ENCODE data around the gene MLH3. TPM values are rescaled to one million over a fixed set of nuclear protein-coding genes. Genes with fewer than 3 reads are reported as not detected.

The MLH3 gene
- total and polyA plus RNA-seq, 2 of the 13 experiments (the other 11 are each of a cell fraction or from before 2014, with no cell fraction given), result 14.4 to 24.8 TPM

DNA sequence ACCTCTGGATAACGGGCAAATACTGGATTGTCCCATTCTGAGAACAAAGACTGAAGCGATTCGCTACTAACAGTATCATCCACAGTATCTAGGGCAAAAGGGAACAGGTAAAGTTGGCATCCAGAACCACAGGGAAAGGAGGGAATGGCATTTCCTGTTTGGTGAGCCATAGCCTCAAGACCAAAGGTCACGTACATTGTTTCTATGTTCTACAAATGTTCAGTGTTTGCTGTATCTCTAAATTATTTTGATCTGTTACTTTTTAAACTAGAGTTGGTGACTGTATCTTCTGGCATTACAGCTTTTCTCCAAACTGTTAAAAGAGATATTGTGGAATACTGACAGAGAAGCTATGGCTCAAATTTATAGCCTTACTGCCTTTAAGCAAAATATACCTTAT, 9.7 kb downstream of the MLH3 start (continued):
- TF ChIP-seq ZNF333 (CRISPR knock-in tag; IDR thresholded peaks at IDR 0.05; ENCODE audit: borderline replicate concordance) (no peak), CSRNP1 (CRISPR knock-in tag; IDR thresholded peaks at IDR 0.05) (no peak), HNRNPL (IDR thresholded peaks at IDR 0.05; ENCODE audit: low read depth, low read length) (0 out of 2 replicates have a peak, but pooled peaks have one; percentile 45), GABPB1 (CRISPR knock-in tag; IDR thresholded peaks at IDR 0.05) (peak; percentile 50; the same call in 1 of the 2 replicates), ZNF704 (CRISPR knock-in tag; IDR thresholded peaks at IDR 0.05; ENCODE audit: borderline replicate concordance) (no peak), MED1 (CRISPR knock-in tag; IDR thresholded peaks at IDR 0.05) (peak; percentile 70), KDM6A (CRISPR knock-in tag; IDR thresholded peaks at IDR 0.05; ENCODE audit: low read depth) (peak; percentile 39; the same call in 1 of the 2 replicates), MXD4 (CRISPR knock-in tag; IDR thresholded peaks at IDR 0.05) (no peak), ZNF773 (CRISPR knock-in tag; IDR thresholded peaks at IDR 0.05; ENCODE audit: borderline replicate concordance) (no peak), ZNF367 (CRISPR knock-in tag; IDR thresholded peaks at IDR 0.05; ENCODE audit: borderline replicate concordance) (no peak), PTBP1 (IDR thresholded peaks at IDR 0.05; ENCODE audit: low read depth, low read length, poor library complexity, severe bottlenecking) (no peak), ZFP36L1 (CRISPR knock-in tag; IDR thresholded peaks at IDR 0.05) (0 out of 2 replicates have a peak, but pooled peaks have one; percentile 24), ZNF382 (CRISPR knock-in tag; IDR thresholded peaks at IDR 0.05; ENCODE audit: borderline replicate concordance) (no peak), HDAC2 (CRISPR knock-in tag; IDR thresholded peaks at IDR 0.05) (peak; percentile 52; the same call in 1 of the 2 replicates), NKX3-1 (CRISPR knock-in tag; IDR thresholded peaks at IDR 0.05) (no peak), FOXA3 (CRISPR knock-in tag; IDR thresholded peaks at IDR 0.05) (peak; percentile 52; the same call in 1 of the 2 replicates), BRCA1 (CRISPR knock-in tag; IDR thresholded peaks at IDR 0.05) (no peak), RBM39 (IDR thresholded peaks at IDR 0.05; ENCODE audit: low read depth, low read length, poor library complexity, severe bottlenecking) (no peak), ADNP (CRISPR knock-in tag; IDR thresholded peaks at IDR 0.05) (no peak)
- TF ChIP-seq, protein P1, sequence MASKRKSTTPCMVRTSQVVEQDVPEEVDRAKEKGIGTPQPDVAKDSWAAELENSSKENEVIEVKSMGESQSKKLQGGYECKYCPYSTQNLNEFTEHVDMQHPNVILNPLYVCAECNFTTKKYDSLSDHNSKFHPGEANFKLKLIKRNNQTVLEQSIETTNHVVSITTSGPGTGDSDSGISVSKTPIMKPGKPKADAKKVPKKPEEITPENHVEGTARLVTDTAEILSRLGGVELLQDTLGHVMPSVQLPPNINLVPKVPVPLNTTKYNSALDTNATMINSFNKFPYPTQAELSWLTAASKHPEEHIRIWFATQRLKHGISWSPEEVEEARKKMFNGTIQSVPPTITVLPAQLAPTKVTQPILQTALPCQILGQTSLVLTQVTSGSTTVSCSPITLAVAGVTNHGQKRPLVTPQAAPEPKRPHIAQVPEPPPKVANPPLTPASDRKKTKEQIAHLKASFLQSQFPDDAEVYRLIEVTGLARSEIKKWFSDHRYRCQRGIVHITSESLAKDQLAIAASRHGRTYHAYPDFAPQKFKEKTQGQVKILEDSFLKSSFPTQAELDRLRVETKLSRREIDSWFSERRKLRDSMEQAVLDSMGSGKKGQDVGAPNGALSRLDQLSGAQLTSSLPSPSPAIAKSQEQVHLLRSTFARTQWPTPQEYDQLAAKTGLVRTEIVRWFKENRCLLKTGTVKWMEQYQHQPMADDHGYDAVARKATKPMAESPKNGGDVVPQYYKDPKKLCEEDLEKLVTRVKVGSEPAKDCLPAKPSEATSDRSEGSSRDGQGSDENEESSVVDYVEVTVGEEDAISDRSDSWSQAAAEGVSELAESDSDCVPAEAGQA (IDR thresholded peaks at IDR 0.05; ENCODE audit: low read depth), result no peak
- TF ChIP-seq, protein P1 (CRISPR knock-in tag; IDR thresholded peaks at IDR 0.05; ENCODE audit: borderline replicate concordance), result no peak
- TF ChIP-seq, protein P2, sequence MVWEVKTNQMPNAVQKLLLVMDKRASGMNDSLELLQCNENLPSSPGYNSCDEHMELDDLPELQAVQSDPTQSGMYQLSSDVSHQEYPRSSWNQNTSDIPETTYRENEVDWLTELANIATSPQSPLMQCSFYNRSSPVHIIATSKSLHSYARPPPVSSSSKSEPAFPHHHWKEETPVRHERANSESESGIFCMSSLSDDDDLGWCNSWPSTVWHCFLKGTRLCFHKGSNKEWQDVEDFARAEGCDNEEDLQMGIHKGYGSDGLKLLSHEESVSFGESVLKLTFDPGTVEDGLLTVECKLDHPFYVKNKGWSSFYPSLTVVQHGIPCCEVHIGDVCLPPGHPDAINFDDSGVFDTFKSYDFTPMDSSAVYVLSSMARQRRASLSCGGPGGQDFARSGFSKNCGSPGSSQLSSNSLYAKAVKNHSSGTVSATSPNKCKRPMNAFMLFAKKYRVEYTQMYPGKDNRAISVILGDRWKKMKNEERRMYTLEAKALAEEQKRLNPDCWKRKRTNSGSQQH (CRISPR knock-in tag; IDR thresholded peaks at IDR 0.05; ENCODE audit: low read depth), result no peak

All from HepG2 (cell line).